HuH-7.5 (cell line): ENCODE results near the gene MYO5B.

Experiments used
- DNase-seq: peaks from one replicate; pipeline ENCODE4 v3.0.0; 2011; ENCODE audit warnings: low spot score

The MYO5B gene

DNA sequence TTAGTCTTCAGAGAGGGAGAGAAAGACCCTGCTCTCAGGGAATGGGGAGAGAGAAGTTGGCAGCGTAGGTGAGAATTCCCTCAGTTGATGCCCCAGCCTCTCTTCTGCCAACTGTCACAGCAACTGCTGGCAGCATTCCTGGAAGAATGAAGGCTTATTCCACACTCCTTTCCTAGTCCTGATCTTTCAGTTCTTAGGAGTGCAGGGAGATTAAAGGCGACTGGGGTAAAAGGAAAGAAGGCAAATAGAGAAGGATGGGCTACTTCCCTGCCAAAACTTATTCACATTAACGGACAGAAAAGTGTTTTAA, 315.7 kb downstream of the MYO5B start:
- no peak for DNase-seq

DNA sequence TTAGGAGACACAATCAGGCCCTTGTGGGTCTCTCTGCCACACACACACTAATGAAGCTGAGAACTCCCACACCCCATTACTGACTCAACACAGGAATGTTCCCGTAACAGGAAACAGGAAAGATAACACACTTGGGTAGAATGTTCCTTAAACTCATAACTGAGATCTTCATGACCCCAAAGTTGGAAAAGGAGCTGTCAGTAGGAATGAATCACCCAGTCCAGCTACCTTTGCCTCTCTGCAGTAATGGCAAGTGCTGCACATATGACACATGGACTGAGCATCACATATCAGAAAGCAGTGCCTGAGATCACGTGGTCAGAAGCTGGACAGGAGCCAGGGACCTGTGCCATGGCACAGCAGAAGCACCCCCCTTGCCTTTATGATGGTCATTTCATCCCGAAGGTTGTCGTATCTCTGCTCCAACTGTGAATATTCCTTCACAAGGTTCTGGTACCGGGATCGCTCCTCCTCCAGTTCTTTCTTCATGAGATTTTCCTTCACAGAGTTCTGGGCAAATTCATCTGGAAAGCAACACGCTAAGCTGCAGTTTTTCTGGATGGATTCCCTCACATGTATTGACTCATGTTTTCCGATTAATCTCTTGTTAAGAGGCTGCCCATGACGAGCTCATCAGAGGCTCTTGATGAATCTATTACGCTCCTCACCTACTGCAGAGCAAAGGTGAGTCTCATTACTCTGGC, 316.2 kb downstream of the MYO5B start:
- DNase-seq: no peak

DNA sequence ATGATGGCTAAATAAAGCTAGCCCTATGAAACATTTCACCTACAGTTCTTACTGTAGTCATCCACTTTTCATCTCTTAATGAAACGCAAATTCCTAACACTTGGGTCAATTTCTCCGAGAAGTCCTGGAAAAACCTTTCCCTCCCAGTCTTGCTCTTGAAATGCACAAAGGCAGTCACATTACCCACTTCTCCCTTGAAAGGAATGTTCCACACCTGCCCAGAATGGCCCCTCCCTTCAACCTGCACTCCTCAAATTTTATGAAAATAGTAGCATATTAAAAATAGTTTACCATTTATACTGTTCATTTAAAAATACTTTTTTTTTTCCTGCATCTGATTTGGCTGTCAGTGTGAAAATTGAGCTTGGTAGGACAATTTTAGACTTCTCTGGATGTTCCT, 316.9 kb downstream of the MYO5B start:
- no peak for DNase-seq

DNA sequence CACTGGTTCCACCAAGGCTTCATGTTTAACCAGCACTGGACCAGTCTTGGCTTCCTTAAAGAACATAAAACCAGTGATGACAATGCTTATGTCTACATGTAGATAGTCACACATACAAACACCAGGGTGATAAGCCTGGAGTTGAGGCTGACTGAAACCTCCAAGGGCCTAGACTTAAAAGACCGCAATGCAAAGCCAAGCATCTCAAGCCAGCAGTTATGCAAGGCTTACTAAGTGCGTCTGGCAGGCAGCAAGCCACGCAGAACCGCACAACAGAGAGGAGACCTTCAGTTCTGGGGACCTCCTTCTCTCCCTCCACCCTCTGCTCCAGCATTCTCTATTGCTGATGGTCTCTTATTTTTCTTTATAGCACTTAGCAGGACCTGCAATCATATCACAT, 318.4 kb downstream of the MYO5B start:
- no peak for DNase-seq

DNA sequence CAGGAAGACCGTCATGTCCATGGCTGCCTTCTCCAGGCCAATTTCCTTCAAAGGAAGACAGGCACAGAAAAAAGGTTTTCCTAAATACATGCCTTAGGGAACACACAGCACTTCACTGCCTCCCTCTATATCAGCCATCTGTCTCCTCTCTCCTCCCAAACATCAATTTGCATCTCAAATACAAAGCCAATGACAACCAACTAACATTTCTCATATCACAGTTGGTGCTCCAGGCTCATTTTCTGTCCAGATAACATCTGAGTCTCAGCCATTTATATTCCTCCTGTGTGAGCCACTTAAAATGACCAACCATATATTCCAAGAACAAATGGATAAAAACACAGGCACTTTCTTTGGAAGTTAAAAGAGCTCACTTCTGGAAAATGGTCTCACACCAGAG, 319.2 kb downstream of the MYO5B start:
- DNase-seq: no peak

DNA sequence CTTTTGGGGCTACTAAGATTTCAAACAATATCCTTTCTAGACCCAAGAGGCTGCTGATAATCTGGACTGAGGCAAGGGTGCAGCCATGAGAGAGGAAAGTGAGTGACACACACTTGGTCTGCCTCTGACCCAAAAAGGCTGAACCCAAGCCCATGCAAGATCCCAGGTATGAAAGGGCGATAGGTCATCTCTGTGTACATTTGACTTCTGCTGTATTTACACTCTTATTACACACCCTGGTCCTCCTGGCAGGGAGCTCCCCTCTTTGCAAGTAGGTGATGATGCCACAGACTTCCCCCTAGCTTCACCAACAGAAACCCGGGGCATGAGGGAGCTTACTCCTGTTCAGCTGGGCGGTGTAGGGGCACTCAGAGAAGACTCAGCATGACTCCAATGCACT, 319.8 kb downstream of the MYO5B start:
- no peak for DNase-seq

DNA sequence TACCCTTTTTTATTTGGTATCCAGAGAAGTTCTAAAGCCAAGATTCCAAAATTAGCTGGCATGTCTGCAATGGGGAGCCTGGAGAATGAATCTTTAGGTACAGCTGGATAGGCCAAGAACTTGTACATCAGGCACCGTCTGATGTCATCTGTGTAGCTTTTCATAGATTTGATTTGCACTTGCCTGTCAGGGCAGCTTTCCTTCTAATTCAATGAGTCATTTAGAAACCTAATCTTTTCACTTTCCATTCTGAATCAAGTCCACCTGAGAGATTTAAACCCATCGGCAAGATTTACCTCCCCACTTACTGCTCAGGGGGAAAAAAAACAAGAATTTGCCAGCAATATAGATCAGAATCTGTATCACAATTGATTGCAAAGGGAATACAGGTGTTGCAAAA, 320.7 kb downstream of the MYO5B start:
- no peak for DNase-seq

DNA sequence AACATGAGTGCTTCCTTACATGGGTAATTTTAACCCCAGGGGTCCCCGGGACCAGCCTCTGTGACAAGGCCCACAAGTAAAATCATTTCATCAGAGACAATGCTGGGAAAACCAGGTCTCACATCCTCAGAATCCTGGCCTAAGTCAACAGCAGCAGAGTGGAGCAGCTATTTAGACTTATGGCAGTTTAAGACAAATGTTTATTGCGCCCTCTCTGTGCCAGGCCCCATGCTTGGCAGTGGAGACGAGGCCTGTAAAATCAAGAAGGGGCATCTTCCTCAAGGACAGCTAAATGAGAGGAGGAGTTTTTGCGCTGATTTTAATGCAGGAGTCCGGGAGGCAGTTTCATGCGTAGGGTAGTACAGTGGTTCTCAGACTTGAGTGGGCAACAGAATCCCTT, 325.6 kb downstream of the MYO5B start:
- DNase-seq: no peak

DNA sequence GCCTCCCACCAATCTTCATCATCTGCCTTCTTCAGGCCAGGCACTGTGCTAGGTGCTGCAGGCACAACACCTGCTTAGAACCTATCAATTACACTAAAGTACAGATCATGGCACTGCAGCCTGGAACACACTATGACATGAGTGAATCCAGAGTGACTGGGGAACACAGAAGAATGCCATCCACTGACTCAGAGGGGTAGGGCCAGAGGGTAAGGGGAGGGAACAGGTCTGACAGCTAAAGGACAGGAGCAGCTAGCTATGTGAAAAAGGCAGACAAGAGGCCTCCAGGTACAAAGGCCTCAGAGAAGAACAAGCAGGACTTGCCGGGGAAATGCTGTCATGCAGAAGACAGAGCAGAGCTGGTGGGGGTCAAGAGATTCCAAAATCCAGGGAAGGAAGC, 328.3 kb downstream of the MYO5B start:
- no peak for DNase-seq

DNA sequence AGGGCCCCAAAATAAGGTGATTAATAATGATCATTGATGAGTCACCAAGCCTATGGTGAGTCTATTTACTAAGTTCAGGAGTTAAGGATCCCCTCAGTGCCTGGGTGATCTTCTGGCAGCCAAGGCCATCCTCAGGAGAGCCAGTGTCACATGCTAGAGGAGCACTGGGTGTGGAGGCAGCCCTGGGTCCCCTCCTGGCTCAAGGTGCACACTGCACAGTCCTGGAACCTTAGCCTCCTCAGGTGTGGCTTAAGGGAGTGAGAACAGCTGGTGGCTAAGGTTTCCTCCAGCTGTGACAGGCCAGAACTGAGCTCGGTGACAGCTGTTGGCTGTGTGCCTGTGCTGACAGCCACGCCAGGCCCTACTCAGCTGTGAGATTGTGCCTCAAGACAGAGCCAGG, 329.5 kb downstream of the MYO5B start:
- DNase-seq: no peak

DNA sequence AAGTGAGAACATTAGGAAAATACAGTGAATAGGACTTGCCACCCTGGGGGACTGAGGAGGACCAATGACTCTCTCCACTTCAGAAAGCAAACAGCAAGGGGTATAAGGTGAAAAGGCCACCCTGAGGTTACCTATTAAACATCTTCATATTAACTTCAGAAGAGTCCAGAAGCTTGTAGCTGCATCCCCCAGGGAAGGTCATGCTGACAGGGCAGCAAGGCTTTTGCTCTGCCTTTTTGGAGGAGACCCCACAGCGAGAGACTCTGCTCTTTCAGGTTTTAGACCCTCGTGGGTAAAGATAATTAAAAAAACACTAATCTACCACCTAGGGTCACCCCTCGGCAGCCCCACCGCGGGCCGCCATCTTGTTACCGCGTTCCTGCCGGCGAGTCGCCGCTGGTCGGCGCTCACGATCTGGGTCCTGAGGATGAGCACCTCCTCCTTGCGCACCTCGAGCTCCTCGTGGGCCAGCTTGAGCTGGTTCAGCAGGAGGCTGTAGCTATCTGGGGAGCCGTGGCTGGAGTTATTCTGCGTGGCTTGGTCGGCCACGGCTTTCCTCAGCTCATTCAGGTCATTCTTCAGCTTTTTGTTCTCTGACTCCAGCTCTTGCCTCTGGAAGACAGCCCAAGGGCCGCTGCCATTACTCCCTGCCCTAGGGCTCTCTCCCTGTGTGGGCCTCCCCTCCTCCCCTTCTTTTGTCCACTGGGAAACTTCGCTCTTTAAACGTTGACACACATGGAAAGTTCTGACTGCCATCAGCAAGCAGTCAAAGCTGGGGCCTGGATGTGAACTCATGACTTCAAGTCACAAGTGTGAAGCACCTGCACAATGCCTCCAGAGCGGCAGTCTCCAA, 331.0 kb downstream of the MYO5B start:
- no peak for DNase-seq

DNA sequence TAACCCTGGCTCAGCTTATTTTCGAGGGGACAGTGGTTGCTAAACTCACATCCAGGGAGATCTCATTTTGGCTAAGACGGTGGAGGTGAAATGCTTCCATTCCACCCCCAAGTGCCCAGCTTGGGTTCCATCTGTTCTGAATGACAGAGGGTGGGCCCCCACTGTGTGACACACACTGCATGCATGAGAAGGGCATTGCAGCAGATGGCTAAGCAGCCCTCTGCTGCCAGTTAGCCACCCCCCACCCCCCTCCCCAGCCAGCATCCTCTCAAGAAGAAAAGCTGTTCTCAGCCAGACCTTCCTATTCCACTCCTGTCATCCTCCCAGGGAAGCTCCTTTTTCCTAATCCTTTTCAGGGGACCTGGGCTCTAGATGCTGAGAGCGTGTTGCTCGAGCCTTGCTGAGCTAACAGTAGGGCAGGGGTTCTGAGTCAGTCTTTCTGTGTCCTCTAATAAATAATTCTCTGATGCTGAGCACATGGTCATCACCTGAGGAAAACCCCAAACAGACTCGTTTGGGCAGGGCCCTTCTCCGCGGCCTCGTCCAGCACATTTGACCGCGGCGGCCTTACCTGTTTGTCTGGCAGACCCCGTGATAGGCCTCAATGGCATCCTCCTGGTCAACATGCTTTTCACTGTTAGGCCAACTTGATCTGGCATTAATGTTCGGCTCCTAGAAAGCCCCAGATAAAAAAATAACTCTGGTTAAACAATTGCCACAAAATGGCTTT, 332.1 kb downstream of the MYO5B start:
- DNase-seq: no peak

DNA sequence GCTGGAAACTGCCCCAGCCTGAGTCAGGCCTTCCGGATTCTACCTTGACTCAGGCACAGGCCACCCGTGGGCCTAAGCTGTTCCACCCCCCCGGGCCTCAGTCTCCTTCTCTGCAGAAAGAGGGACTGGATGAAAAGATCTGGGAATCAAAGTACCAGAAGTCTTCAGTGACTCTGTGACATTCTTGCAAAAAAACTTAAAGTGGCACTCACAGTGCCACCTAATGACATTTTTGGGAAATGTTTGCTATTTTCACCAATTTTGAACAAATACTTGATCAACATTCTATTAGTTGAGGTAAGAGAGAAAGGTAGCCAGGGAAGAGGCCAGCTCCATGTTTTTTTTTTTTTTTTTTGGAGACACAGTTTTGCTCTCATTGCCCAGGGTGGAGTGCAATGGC, 333.3 kb downstream of the MYO5B start:
- DNase-seq: no peak

DNA sequence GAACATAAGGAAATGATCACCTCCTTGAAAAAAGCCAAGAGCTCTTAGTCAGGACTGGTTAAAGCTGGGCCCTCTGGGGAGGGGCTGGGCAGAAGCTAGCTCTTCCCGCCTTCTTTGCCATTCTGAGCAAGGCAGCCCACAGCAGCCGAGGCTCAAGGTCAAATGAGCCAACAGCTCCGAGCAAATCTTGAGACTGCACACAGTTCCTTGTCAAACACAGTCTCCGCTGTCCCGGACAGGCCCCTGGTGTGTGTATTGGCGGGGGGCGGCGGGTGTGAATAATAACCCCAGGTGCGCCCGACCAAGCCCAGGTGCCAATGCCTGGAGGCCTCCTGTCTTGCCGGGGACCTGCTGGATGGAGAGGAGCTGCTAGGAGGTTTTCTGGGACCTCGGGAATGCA, 335.2 kb downstream of the MYO5B start:
- DNase-seq: no peak

DNA sequence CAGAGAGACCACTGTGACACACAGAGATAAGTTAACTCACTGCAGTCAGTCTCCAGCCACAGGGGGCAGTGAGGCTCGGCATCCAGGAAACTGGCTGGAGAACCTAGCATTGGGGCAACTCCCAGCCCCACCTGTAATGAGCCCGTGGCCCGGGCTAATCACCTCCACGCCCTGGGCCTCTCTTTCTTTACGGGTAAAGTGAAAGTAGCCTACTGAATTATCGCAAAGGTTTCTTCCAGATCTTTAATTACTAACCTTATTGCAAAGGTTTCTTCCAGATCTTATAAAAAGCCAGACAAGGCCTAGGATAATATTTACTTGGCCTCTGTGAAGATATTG, 336.0 kb downstream of the MYO5B start:
- DNase-seq: no peak

DNA sequence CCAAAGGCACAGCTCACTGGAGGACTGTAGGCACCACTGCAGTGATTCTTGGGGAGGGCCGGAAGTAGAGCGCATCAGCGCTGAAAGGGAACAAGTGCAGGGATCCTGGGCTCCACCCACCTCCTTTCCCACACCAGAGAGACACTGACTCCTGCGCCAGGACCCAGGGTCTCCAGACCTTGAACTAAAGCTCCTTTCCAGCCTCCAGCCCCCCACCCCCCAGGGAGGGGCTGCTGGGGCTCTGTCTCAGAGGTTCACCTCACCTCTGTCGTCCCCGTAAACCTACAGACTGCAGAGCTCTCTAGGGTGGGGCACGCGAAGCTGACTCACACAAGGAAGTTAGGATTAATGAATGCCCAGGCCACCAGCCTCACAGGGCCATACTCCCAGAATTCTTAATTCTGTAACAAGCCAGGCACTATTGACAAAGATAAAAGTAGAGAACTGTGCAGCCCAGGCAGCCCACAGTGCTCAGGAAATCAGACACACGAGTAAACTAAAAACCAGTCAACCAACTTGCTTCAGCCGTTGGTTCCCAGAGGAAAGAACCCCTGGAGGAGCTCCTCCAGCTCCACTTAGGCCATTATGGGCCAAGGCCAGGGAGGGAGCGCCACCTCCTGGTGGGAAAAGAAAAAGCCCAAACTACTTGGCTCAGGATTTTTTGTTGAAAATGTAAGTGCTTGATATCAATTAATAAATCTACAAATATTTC, 336.5 kb downstream of the MYO5B start:
- peak; percentile 61 for DNase-seq

DNA sequence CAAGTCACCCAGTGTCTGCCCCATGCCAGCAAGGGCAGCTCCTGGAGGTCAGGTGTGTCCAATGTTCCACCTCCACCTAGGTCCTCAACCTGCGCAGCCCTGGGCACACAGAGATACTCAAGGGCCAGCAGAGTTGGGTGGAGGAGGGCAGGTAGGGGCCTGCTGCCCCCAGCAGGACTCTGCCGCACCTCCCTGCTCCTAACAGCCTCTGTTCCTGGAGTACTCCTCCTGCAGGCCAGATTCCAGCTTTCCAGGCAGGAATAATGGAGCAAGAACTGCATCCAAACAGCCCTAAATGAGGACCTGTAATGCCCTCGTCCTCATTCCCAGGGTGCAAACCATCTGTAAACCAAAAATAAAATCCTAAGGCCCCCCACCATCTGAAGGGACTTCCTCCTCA, 337.2 kb downstream of the MYO5B start:
- peak; percentile 28 for DNase-seq

DNA sequence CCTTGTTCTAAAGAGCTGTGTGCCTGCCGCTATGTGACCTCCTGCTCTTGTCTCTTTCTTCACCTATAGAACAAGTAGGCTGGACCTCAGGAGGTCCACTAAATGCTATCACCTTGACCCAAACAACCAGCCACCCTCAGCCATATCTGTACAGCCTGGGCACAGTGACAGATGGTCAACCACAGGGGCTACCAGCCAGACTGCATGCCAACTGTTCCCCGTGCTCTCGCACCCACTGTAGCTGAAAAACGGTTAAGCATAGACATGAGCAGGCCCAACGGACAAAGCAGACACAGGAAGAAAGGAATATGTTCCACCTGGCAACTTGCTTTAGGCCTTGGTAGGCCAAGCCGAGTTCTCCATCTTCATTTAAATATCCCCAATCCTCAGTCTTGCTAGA, 338.5 kb downstream of the MYO5B start:
- no peak for DNase-seq

DNA sequence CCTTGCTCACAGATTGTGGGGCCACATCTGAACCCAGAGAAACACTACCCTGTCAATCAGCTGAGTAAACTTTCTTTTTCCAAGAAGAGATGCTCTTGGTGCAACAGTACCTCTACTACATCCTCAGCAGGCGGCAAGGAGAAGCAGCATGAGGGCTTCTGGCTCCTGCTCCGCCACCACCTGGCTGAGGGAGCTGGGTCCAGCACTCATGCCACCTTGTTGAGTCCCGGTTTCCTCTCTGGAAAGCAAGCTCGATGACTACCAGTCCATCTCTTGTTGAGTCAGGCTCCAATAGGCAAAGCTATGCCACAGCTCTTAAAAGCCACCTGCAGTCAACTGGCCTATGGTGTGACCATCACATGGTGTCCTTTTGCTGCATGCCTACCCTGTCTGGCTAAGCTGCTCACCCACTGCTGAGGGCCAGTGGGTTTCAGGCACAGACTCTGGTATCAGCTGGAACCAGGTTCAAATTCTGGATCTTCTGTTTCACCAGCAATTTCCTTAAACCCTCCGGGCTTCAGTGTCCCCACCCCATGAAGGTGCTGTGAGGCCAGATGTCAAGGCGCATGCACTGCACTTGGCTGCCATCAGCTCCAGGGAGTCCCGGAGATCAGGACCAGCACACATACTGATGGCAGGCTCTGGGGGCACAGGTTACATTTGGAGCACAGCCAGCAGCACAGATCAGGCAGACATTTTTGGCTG, 339.1 kb downstream of the MYO5B start:
- DNase-seq: no peak

DNA sequence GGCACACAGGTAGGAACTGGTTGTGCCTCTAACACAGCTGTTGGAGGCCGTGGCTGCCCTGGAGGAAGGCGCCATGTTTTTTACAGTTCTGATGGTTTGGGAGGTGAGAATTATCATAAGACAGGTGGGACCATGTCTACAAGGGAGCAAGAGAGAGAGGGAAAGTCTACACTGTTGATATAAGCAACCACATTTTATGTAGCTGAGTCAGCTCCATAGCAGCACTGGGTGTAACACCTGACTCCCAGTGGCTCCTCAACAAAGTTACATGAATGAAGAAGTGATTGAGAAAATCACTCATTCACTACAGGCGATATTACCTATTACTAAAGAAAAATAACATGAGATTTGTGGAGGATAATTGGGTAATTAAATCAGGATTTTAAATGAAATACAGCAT, 340.3 kb downstream of the MYO5B start:
- DNase-seq: no peak

DNA sequence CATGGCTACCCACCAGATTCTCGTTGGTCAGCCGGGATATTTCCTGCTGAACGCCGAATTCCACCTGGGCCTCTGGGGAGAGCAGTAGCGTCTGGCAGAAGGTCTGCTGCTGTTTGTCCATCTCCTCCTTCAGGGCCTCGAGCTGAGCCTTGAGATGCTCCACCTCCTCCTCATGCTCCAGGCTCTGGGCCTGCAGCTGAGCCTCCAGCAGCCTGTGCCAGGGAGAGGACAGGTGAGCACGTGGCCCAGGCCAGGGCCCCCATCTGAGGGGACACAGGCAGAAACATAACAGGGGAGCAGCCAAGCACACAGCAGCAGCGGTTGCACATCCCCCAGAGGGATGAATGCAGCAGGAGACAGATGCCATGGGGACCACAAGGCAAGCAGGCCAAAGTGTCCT, 341.5 kb downstream of the MYO5B start:
- no peak for DNase-seq

DNA sequence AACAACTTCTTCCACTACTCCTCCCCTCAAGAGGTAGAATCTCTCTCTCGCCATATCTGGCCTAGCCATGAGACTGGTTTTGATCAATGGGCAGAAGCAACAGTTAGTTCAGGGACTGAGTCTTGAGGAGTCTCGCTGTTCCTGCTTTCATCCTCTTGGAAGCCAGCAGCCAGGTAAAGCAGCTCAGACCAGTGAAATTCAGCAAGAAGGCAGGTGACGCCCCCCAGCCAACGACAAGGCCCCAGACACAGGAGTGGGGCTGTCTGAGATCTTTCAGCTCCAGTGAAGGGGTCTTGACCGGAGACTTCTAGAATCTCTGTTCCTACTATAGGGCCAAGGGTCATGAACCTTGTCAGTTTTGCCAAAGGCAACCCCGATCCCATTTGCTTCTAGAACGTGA, 341.9 kb downstream of the MYO5B start:
- DNase-seq: no peak
